Hepatocyte (in vitro differentiated cells): ENCODE measurements around the gene SLC22A8.

Experiments
- CTCF ChIP-seq: fragments of 200-600 bp; sonication (generic); IDR thresholded peaks from 2 replicates; pipeline ENCODE4 v1.5.1; 2016; ENCODE audit warnings: antibody characterized with exemption, mild to moderate bottlenecking; ENCODE audit not compliant: poor library complexity
- EZH2 ChIP-seq: fragments of 200-600 bp; sonication (generic); IDR thresholded peaks from 2 replicates; pipeline ENCODE4 v1.6.1; 2016; ENCODE audit warnings: antibody characterized with exemption, mild to moderate bottlenecking, borderline replicate concordance
- EZH2phosphoT487 ChIP-seq: fragments of 200-600 bp; sonication (generic); IDR thresholded peaks from one replicate; pipeline ENCODE4 v1.6.1; 2018; ENCODE audit warnings: antibody characterized with exemption, mild to moderate bottlenecking, low read depth, moderate library complexity; ENCODE audit not compliant: unreplicated experiment, severe bottlenecking

GRCh38 chr11:62983536-62984199, 32.0 kb downstream of the SLC22A8 start:
- TF ChIP-seq CTCF (no peak), EZH2phosphoT487 (no peak), EZH2 (no peak)
